GM12864 (cell line): ENCODE results near the gene TP53RK.

Experiments
- DNase-seq: peaks from one replicate; pipeline ENCODE4 v3.0.0-alpha.2; 2011; ENCODE audit warnings: low read depth
- H3K4me3 ChIP-seq: 2 replicates; pipeline ENCODE4 v1.5.1; 2011; ENCODE audit warnings: mild to moderate bottlenecking, low read depth, low read length, control low read depth
- TF ChIP-seq, protein P1 (sequence below): IDR thresholded peaks from 2 replicates; pipeline ENCODE4 v1.5.1; 2011; ENCODE audit warnings: low read depth, mild to moderate bottlenecking, moderate library complexity, low read length, control low read depth, inconsistent platforms; ENCODE audit errors: missing control alignments

The TP53RK gene

DNA sequence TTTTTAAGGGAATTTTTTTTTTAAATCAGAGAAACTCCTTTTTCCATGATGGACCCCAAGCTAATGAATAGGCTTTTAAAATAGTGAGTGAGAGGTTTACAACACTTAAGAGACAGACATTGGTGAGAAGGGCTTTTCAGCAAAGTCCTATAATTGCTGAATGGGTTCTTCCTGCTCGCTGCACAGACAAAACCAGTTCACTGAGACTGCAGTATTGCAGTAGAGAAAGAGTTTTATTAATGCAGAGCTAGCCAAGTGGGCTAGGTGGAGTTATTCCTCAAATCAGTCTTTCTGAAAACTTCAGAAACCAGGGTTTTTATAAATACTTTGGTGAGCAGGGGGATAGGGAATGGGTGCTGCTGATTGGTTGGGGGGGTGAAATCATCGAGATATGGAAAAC, 17.0 kb upstream of the TP53RK start:
- no peak for DNase-seq
- H3K4me3 ChIP-seq = no peak overlapping the region
- TF ChIP-seq, protein P1, sequence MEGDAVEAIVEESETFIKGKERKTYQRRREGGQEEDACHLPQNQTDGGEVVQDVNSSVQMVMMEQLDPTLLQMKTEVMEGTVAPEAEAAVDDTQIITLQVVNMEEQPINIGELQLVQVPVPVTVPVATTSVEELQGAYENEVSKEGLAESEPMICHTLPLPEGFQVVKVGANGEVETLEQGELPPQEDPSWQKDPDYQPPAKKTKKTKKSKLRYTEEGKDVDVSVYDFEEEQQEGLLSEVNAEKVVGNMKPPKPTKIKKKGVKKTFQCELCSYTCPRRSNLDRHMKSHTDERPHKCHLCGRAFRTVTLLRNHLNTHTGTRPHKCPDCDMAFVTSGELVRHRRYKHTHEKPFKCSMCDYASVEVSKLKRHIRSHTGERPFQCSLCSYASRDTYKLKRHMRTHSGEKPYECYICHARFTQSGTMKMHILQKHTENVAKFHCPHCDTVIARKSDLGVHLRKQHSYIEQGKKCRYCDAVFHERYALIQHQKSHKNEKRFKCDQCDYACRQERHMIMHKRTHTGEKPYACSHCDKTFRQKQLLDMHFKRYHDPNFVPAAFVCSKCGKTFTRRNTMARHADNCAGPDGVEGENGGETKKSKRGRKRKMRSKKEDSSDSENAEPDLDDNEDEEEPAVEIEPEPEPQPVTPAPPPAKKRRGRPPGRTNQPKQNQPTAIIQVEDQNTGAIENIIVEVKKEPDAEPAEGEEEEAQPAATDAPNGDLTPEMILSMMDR = no peak

DNA sequence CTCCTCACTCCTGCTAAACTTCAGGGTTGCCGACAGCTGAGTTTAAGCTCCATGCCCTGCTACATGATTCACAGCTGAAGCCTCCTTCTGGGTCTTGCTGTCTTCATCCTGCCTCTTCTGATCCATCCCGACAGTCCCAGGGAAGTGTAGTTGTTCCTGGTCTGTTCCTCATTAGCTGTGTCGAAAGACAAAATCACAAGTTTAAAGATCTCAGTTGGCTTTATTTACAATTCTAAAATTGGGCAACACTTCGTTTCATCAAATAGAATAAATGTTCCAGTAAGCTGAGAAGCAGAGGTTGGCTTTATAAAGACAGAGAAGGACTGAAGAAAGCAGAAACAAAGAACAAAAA, 16.1 kb upstream of the TP53RK start:
- H3K4me3 ChIP-seq = no peak overlapping the region
- DNase-seq = no peak
- TF ChIP-seq, protein P1 = no peak

DNA sequence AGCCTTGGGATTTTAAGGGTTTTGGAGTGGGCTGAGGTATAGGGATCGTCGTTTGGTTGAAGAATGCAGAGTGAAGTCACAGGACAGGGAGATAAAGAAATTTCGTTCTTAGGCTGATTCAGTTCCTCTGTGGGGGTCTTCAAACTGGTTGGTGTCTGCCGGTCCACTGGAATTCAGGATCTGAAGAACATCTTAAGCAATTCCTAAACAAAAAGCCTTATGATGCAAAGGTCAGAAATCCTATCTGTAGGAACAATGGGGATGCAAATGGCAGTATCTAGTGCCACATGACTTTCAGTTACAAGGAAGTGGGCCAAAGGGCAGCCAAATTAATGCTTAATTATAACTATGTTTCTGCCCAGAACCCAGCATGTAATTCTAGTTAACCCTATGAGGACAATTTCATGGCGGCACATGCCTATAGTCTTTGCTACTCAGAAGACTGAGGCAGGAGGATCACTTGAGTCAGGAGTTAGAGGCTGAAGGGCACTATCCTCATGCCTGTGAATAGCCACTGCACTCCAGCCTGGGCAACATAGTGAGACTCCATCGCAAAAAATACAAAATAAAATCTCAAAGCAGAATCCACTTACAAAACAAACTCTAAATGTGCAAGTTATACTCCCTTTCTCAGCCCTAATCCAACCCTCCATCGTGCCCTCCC, 15.6 kb upstream of the TP53RK start:
- TF ChIP-seq, protein P1 = no peak
- H3K4me3 ChIP-seq = no peak overlapping the region
- DNase-seq = no peak

DNA sequence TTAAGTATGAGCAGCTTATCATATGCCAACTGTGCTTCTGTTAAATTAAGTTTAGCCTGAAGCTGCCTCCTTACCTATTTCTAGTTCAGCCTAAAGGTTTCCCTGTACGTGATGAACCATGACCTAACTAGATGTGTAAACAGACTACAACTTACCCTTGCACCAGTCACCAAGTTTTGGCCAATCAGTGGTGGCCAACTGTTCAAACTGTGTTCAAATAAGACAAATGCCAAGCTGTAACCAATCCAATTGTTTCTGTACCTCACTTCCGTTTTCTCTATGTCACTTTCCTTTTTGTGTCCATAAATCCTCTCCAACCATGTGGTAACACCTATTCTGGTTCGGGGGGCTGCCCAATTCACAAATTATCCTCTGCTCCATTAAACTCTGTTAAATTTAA, 14.2 kb upstream of the TP53RK start:
- H3K4me3 ChIP-seq = no peak overlapping the region
- TF ChIP-seq, protein P1 = no peak
- DNase-seq = no peak

DNA sequence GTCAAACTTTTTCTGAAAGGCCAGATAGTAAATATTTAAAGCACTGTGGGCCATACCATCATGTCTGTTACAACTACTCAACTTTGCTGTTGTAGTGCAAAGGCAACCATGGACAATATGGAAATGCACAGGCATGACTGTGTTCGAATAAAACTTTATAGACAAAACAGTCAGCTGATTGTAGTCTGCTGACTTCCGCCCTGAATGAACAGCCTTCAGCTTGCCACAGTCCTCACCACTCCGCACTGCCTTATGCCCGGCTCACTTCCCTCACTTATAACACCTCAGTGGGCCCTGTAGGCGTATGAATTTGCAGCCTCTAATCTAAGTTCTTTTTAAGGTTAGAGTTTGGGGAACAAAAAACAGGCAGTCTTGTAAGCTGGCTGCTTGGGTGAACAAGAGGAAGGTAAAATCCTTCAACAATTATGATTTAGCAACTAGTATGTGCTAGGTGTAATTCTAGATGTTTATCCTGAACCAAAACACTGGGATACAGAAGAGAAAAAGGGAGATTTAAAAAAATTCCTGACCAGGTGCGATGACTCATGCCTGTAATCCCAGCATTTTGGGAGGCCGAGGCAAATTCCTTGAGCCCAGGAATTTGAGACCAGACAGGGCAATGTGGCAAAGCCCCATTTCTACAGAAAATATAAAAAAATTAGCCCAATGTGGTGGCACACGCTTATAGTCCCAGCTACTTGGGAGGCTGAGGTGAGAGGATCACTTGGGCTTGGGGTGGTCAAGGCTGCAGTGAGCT, 13.4 kb upstream of the TP53RK start:
- TF ChIP-seq, protein P1 = no peak
- no peak for DNase-seq
- H3K4me3 ChIP-seq = no peak overlapping the region

DNA sequence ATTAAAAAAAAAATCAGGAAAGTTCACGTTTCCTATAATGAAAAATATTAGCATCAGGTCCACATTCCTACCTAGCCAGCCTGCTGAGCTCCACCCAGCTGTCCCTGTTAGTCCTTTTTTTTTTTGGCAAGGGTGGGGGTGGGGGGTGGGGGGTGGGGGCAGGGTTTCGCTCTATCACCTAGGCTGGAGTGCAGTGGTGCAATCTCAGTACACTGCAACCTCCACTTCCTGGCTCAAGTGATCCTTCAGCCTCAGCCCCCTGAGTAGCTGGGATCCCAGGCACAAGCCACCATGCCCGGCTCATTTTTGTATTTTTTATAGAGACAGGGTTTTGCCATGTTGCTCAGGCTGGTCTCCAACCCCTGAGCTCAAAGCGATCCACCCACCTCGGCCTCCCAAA, 12.7 kb upstream of the TP53RK start:
- DNase-seq = no peak
- no peak overlapping the region for H3K4me3 ChIP-seq
- TF ChIP-seq, protein P1 = no peak

DNA sequence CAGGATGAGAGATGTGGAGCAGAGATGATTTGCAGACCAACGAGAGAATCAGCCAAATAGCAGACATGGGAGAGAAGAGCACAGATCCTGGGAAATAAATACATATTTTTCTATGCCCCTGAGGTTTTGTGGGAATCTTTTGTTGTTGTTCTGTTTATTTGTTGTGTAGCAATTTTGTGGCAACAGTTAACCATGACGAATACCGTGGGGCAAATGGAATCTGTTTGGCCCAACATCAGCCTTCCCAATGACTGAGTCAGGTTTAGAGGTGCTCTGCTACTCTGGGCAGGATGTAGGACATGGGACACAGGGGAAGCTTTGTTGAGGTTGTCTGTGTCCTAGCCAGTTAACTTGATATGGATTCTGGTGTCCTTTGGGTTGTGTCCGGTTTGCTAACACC, 12.3 kb upstream of the TP53RK start:
- TF ChIP-seq, protein P1 = no peak
- DNase-seq = no peak
- H3K4me3 ChIP-seq = no peak overlapping the region
